Esophagus muscularis mucosa (tissue), 4 donors: ENCODE measurements around the gene KCNA5. TPM values are rescaled to one million over a fixed set of nuclear protein-coding genes. Genes with fewer than 3 reads are reported as not detected.
A peak's percentile ranks its signal among the peaks of the same experiment; 100 is the strongest.

Experiments
- DNase-seq: peaks from one replicate; pipeline ENCODE4 v3.0.0-alpha.2; 2017; ENCODE audit errors: extremely low spot score
- H3K27ac ChIP-seq, 4 donors: fragments of 200-600 bp; sonication (generic); replicated peaks in 1 of 4; 1 replicate in 3 of 4; 2 replicates in 1 of 4; pipeline ENCODE4 v1.5.1; 2016 to 2019; ENCODE audit warnings: mild to moderate bottlenecking in 1 of 4
- H3K27me3 ChIP-seq, 4 donors: fragments of 200-600 bp; sonication (generic); one replicate each; pipeline versions ENCODE4 v1.5.1 to v1.6.0; 2016 to 2019
- H3K36me3 ChIP-seq, 4 donors: fragments of 200-600 bp; sonication (generic); one replicate each; pipeline ENCODE4 v1.5.1; 2016 to 2019
- H3K4me1 ChIP-seq, 4 donors: fragments of 200-600 bp; sonication (generic); one replicate each; pipeline ENCODE4 v1.5.1; 2016 to 2019
- H3K4me3 ChIP-seq, 4 donors: fragments of 200-600 bp; sonication (generic); 1 replicate in 2 of 4; 2 replicates in 2 of 4; pipeline ENCODE4 v1.5.1; 2016 to 2019; ENCODE audit warnings: mild to moderate bottlenecking in 4 of 4, moderate library complexity in 1 of 4
- H3K9me3 ChIP-seq, 4 donors: fragments of 200-600 bp; sonication (generic); 1 replicate in 3 of 4; 2 replicates in 1 of 4; pipeline ENCODE4 v1.5.1; 2016 to 2019
- EP300 ChIP-seq: sonication (generic); formaldehyde crosslinking; IDR thresholded peaks from one replicate; pipeline ENCODE4 v1.6.1; 2017; ENCODE audit warnings: antibody characterized with exemption
- POLR2A ChIP-seq: fragments of 450-650 bp; IDR thresholded peaks from one replicate; pipeline ENCODE4 v1.6.1; 2017; ENCODE audit warnings: antibody characterized with exemption, moderate library complexity, mild to moderate bottlenecking, low read depth
- POLR2AphosphoS5 ChIP-seq, 2 donors: sonication (generic); formaldehyde crosslinking; IDR thresholded peaks; one replicate each; pipeline ENCODE4 v1.6.1; 2017; ENCODE audit warnings: antibody characterized with exemption in 2 of 2
- WGBS: methylation state at CpG from one replicate; pipeline ENCODE4 v1.1.5; 2018; 5-methylcytosine and 5-hydroxymethylcytosine counted together
- intact Hi-C: fragments of 100-400 bp; cut with DNase I; formaldehyde crosslinking; loops from one replicate; pipeline ENCODE4 v1.15.1; 2023
- total RNA-seq, 4 donors: library from RNA; depleted of rRNA; stranded (reverse); fragments of >200 nt; gene quantifications; one replicate each; pipeline versions ENCODE4 v1.1.0 to v1.2.1, GENCODE V29; 2016
- TF ChIP-seq, protein P1 (sequence below), 3 experiments: fragments of 200-600 bp in 2 of 3; fragments of 450-650 bp in 1 of 3; sonication (generic) in 2 of 3; IDR thresholded peaks; one replicate each; pipeline ENCODE4 v1.5.1; 2017 to 2019; ENCODE audit warnings: antibody characterized with exemption in 3 of 3, mild to moderate bottlenecking in 2 of 3, moderate library complexity in 1 of 3

The KCNA5 gene
- total RNA-seq, 4 donors from 2014 or later, result 1.2 to 5.9 (median 2.2) TPM

DNA sequence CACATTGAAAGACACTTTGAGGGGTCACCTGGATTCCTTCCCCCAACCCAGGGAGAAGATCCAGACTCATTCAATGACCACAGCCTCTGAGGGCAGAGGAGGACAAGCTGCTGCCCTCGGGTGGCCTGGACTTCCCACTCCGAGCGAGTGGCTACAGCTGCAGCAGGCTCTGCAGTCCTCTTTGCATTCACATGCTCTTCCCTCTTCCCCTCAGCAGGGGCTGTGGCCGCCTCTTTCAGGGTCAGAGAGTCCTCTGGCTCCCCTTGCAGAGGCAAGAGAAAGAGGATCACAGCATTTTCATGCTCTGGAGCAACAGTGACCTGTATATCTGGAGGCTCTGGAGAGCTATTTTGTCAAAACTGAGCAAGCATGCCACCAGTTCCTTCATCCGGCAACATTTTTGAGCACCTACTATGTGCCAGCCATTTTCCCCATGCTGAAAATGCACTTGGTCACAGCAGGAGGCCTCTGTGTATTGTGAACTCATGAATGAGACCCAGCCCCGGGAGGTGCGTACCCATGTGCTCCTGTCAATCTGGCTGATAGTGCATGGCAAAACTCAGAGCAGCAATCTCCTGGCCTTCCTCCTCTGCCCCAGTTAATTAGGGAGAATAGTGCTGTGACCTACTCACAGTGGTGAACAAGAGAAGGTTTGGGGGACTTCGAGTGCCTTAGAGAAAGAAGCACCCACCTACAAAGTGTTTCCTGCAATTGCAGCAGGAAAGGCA lies 42.9 kb upstream of the KCNA5 start:
- H3K4me1 ChIP-seq, result peaks cover 9 to 18% (median 14%) of the 10 kb centered on the region in 4 donors
- no peak overlapping the region for H3K27ac ChIP-seq
- no peak for DNase-seq
- TF ChIP-seq POLR2AphosphoS5 (IDR thresholded peaks at IDR 0.05), result no peak
- TF ChIP-seq, protein P1, sequence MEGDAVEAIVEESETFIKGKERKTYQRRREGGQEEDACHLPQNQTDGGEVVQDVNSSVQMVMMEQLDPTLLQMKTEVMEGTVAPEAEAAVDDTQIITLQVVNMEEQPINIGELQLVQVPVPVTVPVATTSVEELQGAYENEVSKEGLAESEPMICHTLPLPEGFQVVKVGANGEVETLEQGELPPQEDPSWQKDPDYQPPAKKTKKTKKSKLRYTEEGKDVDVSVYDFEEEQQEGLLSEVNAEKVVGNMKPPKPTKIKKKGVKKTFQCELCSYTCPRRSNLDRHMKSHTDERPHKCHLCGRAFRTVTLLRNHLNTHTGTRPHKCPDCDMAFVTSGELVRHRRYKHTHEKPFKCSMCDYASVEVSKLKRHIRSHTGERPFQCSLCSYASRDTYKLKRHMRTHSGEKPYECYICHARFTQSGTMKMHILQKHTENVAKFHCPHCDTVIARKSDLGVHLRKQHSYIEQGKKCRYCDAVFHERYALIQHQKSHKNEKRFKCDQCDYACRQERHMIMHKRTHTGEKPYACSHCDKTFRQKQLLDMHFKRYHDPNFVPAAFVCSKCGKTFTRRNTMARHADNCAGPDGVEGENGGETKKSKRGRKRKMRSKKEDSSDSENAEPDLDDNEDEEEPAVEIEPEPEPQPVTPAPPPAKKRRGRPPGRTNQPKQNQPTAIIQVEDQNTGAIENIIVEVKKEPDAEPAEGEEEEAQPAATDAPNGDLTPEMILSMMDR (IDR thresholded peaks at IDR 0.05), result no peak
- TF ChIP-seq POLR2A, result no peak
- TF ChIP-seq EP300, result no peak
- no peak overlapping the region for H3K4me3 ChIP-seq
- WGBS, result 89% methylated on average over 8 of the region's 8 CpGs
- no peaks in the 10 kb centered on the region for H3K9me3 ChIP-seq
- H3K27me3 ChIP-seq, result no peaks in the 10 kb centered on the region
- H3K36me3 ChIP-seq, result no peaks in the 10 kb centered on the region
- intact Hi-C loops, result no loop called here

DNA sequence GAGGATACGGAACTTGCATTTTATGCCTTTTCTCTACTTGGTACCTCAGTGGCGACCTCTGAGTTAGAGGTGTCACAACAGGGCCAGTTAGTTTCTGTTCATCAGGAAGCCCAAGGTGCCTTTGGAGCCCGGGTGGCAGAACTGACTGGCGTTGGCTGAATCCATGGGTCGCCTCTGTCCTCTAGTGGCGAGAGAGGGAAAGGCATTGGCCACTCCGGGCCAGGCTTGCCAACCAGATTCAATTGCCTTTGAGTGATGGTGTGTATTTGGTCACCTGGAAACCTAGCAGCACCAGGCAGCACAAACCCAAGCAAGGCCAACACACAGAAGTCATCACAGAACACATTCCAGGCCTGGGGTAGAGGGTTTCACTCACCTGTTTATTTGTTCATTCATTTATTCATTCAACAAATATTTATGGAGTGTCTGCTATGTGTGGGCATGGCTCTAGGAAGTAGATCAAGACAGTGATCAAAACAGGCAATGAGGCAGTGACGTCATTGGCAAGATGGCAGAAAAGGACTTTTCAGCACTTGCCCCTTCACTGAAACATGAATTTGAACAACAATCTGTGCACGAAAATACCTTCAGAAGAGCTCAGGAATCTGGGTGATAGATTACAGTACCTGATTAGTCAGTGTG lies 40.5 kb upstream of the KCNA5 start:
- TF ChIP-seq POLR2AphosphoS5 (IDR thresholded peaks at IDR 0.05) (no peak), EP300 (no peak)
- TF ChIP-seq, protein P1 (IDR thresholded peaks at IDR 0.05), result peak; percentile 90 to 98 (median 90)
- no peak overlapping the region for H3K27ac ChIP-seq
- intact Hi-C loops, result loop anchor here (1.0 kb wide), 1 partner anchor 148 kb away; no protein-coding TSS in a partner anchor
- no peaks in the 10 kb centered on the region for H3K36me3 ChIP-seq
- H3K9me3 ChIP-seq, result no peaks in the 10 kb centered on the region
- DNase-seq, result no peak
- H3K4me3 ChIP-seq, result no peak overlapping the region
- no peaks in the 10 kb centered on the region for H3K27me3 ChIP-seq
- H3K4me1 ChIP-seq, result peaks cover 3 to 8% (median 4%) of the 10 kb centered on the region in 4 donors
- 26% methylated on average over 9 of the region's 9 CpGs for WGBS

DNA sequence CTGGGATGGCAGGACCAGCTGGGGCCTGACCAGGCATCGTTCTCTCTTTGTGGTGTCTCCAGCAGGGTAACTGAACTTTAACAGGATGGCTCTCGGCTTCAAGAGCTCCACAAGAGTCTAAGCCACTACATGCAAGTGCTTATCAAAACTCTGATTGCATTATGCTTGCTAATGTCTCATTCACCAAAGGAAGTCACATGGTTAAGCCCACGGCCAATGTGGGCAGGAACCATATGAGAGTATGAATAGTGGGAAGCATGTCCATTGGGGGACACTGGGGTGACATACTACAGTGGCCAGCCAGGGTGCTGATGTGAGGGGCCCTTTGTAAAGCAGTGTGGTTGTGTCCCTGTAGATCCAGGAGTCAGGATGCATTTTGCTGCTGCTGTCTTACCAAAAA lies 35.0 kb upstream of the KCNA5 start:
- Histone ChIP-seq H3K27me3 (no peaks in the 10 kb centered on the region), H3K4me3 (no peak overlapping the region), H3K4me1 (no peaks in the 10 kb centered on the region), H3K27ac (no peak overlapping the region), H3K36me3 (no peaks in the 10 kb centered on the region), H3K9me3 (no peaks in the 10 kb centered on the region)
- WGBS, result 75% methylated on average over 3 of the region's 3 CpGs
- intact Hi-C loops, result no loop called here
- TF ChIP-seq POLR2A (no peak), EP300 (no peak), POLR2AphosphoS5 (IDR thresholded peaks at IDR 0.05) (no peak)
- TF ChIP-seq, protein P1 (IDR thresholded peaks at IDR 0.05), result no peak
- DNase-seq, result no peak

DNA sequence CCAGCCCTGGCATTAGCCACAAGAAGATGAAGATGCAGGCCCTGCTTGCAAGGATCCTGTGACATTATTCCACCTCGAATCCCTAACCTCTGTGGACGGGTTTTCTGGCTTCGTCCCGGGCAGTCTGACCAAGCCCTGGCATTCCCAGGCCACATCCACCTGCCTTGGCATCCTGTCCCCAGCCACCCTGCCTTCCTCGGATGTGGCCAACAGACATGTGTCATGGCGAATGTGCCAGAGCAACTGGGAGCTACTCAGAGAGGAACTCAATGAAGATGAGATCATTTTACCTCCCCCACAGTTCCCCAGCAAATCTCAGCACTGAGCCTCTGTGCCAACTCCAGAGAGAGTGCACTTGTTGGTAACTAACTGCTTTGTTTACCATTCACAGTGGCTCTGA lies 33.5 kb upstream of the KCNA5 start:
- no peaks in the 10 kb centered on the region for H3K4me1 ChIP-seq
- H3K4me3 ChIP-seq, result no peak overlapping the region
- WGBS, result 86% methylated on average over 6 of the region's 6 CpGs
- no peaks in the 10 kb centered on the region for H3K27me3 ChIP-seq
- H3K27ac ChIP-seq, result no peak overlapping the region
- intact Hi-C loops, result no loop called here
- H3K36me3 ChIP-seq, result no peaks in the 10 kb centered on the region
- no peaks in the 10 kb centered on the region for H3K9me3 ChIP-seq
- DNase-seq, result no peak
- no peak for TF ChIP-seq POLR2A
- TF ChIP-seq POLR2AphosphoS5 (IDR thresholded peaks at IDR 0.05), result no peak
- TF ChIP-seq EP300, result no peak
- TF ChIP-seq, protein P1 (IDR thresholded peaks at IDR 0.05), result no peak
